Smooth muscle cell (in vitro differentiated cells): ENCODE data around the gene POLG. TPM values are rescaled to one million over a fixed set of nuclear protein-coding genes. Genes with fewer than 3 reads are reported as not detected.

Experiments used
- DNase-seq: peaks from one replicate; lab custom pipeline; 2025; ENCODE audit not compliant: unreplicated experiment; lab: John Stamatoyannopoulos, UW
- H2AFZ ChIP-seq: fragments of 200-600 bp; sonication (generic); 2 replicates; pipeline ENCODE4 v1.6.0; 2016; ENCODE audit warnings: antibody characterized with exemption, low read depth, mild to moderate bottlenecking
- H3F3A ChIP-seq: fragments of 200-600 bp; sonication (generic); 2 replicates; pipeline ENCODE4 v1.6.0; 2017; ENCODE audit warnings: antibody characterized with exemption, low read depth
- H3K27ac ChIP-seq: fragments of 200-600 bp; sonication (generic); 2 replicates; pipeline ENCODE4 v1.5.1; 2016; ENCODE audit warnings: low read depth, mild to moderate bottlenecking
- H3K27me3 ChIP-seq: fragments of 200-600 bp; sonication (generic); 2 replicates; pipeline ENCODE4 v1.6.1; 2016; ENCODE audit warnings: low read depth, mild to moderate bottlenecking
- H3K36me3 ChIP-seq: fragments of 200-600 bp; sonication (generic); 2 replicates; pipeline ENCODE4 v1.5.1; 2016; ENCODE audit warnings: low read depth
- H3K4me1 ChIP-seq: fragments of 200-600 bp; sonication (generic); 2 replicates; pipeline ENCODE4 v1.5.1; 2016; ENCODE audit warnings: low read depth
- H3K4me2 ChIP-seq: fragments of 200-600 bp; sonication (generic); 2 replicates; pipeline ENCODE4 v1.6.0; 2016; ENCODE audit warnings: mild to moderate bottlenecking
- H3K4me3 ChIP-seq: fragments of 200-600 bp; sonication (generic); 2 replicates; pipeline ENCODE4 v1.5.1; 2016; ENCODE audit warnings: mild to moderate bottlenecking
- H3K79me2 ChIP-seq: fragments of 200-600 bp; sonication (generic); 2 replicates; pipeline ENCODE4 v1.6.0; 2016; ENCODE audit warnings: low read depth, mild to moderate bottlenecking
- H3K9ac ChIP-seq: fragments of 200-600 bp; sonication (generic); 2 replicates; pipeline ENCODE4 v1.6.0; 2016; ENCODE audit warnings: low read depth
- H3K9me3 ChIP-seq: fragments of 200-600 bp; sonication (generic); replicated peaks from 2 replicates; pipeline ENCODE4 v1.5.1; 2016; ENCODE audit warnings: low read depth
- H4K20me1 ChIP-seq: fragments of 200-600 bp; sonication (generic); 2 replicates; pipeline ENCODE4 v1.6.0; 2016; ENCODE audit warnings: low read depth
- CTCF ChIP-seq: fragments of 200-600 bp; sonication (generic); IDR thresholded peaks from 2 replicates; pipeline ENCODE4 v1.5.1; 2017; ENCODE audit warnings: borderline replicate concordance, mild to moderate bottlenecking, antibody characterized with exemption; ENCODE audit not compliant: insufficient read depth, poor library complexity, severe bottlenecking
- WGBS: methylation state at CpG from one replicate; pipeline ENCODE4 v1.1.7; 2016; ENCODE audit warnings: low lambda C conversion rate; 5-methylcytosine and 5-hydroxymethylcytosine counted together
- polyA plus RNA-seq: library from polyadenylated mRNA; unstranded; fragments of >200 nt; fragmentation: Nextera tagmentation; extraction: Ambion mirVana; gene quantifications from 2 replicates; pipeline ENCODE4 v1.2.1, GENCODE V29; 2016
- total RNA-seq: library from RNA; depleted of rRNA; stranded (reverse); fragments of >200 nt; gene quantifications from 2 replicates; pipeline ENCODE4 v1.2.3, GENCODE V29; 2014

Gene POLG
- total and polyA plus RNA-seq, 2 experiments from 2014 or later = 34.3 to 41.6 TPM

- TF ChIP-seq CTCF = no peak
- DNase-seq = no peak
- Histone ChIP-seq H3K9ac (no peak overlapping the region), H3K4me2 (no peak overlapping the region), H3K27ac (no peak overlapping the region), H4K20me1 (no peaks in the 10 kb centered on the region), H3F3A (no peaks in the 10 kb centered on the region), H3K4me1 (peaks cover 22% of the 10 kb centered on the region), H3K9me3 (no peaks in the 10 kb centered on the region), H3K27me3 (peaks cover 100% of the 10 kb centered on the region), H3K4me3 (no peak overlapping the region), H2AFZ (no peak overlapping the region), H3K36me3 (no peaks in the 10 kb centered on the region), H3K79me2 (no peaks in the 10 kb centered on the region)
- WGBS = 17% methylated on average over 30 of the region's 31 CpGs
Observed at GRCh38 chr15:89377024-89377841, 42.6 kb upstream of the POLG start.

GRCh38 chr15:89376388-89376787 lies 41.8 kb upstream of the POLG start:
- no peaks in the 10 kb centered on the region for H3K79me2 ChIP-seq
- no peak overlapping the region for H3K4me2 ChIP-seq
- no peak overlapping the region for H3K9ac ChIP-seq
- no peaks in the 10 kb centered on the region for H3K9me3 ChIP-seq
- no peak overlapping the region for H3K4me3 ChIP-seq
- H3F3A ChIP-seq = no peaks in the 10 kb centered on the region
- no peak for DNase-seq
- no peak for TF ChIP-seq CTCF
- H4K20me1 ChIP-seq = no peaks in the 10 kb centered on the region
- H3K4me1 ChIP-seq = peaks cover 22% of the 10 kb centered on the region
- H2AFZ ChIP-seq = no peak overlapping the region
- H3K36me3 ChIP-seq = no peaks in the 10 kb centered on the region
- H3K27me3 ChIP-seq = peaks cover 100% of the 10 kb centered on the region
- 57% methylated on average over 2 of the region's 2 CpGs for WGBS
- H3K27ac ChIP-seq = no peak overlapping the region

GRCh38 chr15:89375093-89376005 lies 40.7 kb upstream of the POLG start:
- H3K4me2 ChIP-seq = no peak overlapping the region
- H3K36me3 ChIP-seq = no peaks in the 10 kb centered on the region
- 23% methylated on average over 9 of the region's 9 CpGs for WGBS
- no peak overlapping the region for H3K27ac ChIP-seq
- H3K4me3 ChIP-seq = no peak overlapping the region
- H3K9me3 ChIP-seq = no peaks in the 10 kb centered on the region
- peaks cover 100% of the 10 kb centered on the region for H3K27me3 ChIP-seq
- no peak for DNase-seq
- no peaks in the 10 kb centered on the region for H3F3A ChIP-seq
- no peaks in the 10 kb centered on the region for H4K20me1 ChIP-seq
- peaks cover 26% of the 10 kb centered on the region for H3K4me1 ChIP-seq
- no peak overlapping the region for H2AFZ ChIP-seq
- H3K79me2 ChIP-seq = no peaks in the 10 kb centered on the region
- no peak for TF ChIP-seq CTCF
- H3K9ac ChIP-seq = no peak overlapping the region
